Measurements from ENCODE around the gene MTG1.

DNA sequence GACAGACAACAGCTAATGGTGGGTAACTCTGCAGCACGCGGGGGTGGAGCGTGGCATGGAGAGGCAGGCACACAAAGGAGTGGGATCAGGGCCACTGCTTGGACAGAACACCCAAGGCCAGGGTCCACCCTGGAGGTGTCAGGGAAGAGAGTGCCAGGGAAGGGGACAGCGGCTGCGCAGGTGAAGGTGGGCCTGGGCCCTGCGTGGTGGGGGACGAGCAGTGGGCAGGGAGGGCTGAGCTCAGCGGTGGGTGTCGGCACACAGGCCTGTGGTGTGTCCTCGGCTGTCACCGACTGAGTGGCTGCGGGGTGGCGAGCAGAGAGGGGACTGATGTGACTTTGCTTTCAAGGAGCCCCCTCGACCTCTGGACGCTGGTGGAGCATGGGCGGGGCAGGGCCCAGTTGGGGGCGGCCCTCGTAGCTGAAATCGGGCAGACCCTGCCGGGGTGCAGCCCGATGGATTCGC is 51.3 kb downstream of the MTG1 start:
- no peak for TF ChIP-seq EP300 (IDR thresholded peaks at IDR 0.05)
- TF ChIP-seq, protein P1, sequence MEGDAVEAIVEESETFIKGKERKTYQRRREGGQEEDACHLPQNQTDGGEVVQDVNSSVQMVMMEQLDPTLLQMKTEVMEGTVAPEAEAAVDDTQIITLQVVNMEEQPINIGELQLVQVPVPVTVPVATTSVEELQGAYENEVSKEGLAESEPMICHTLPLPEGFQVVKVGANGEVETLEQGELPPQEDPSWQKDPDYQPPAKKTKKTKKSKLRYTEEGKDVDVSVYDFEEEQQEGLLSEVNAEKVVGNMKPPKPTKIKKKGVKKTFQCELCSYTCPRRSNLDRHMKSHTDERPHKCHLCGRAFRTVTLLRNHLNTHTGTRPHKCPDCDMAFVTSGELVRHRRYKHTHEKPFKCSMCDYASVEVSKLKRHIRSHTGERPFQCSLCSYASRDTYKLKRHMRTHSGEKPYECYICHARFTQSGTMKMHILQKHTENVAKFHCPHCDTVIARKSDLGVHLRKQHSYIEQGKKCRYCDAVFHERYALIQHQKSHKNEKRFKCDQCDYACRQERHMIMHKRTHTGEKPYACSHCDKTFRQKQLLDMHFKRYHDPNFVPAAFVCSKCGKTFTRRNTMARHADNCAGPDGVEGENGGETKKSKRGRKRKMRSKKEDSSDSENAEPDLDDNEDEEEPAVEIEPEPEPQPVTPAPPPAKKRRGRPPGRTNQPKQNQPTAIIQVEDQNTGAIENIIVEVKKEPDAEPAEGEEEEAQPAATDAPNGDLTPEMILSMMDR (IDR thresholded peaks at IDR 0.05), result no peak

Measured in sigmoid colon (tissue), 4 donors.